GM20000 (cell line): ENCODE data around the gene LPAR6.

ENCODE experiments used
- DNase-seq: peaks from one replicate; pipeline ENCODE4 v3.0.0; 2012; ENCODE audit warnings: low spot score
- CTCF ChIP-seq: IDR thresholded peaks from 2 replicates; pipeline ENCODE4 v1.5.1; 2012; ENCODE audit warnings: mild to moderate bottlenecking, control low read depth; ENCODE audit errors: extremely low read depth, missing control alignments

The LPAR6 gene

GRCh38 chr13:48411841-48412531, 927 bp downstream of the LPAR6 start:
- TF ChIP-seq CTCF = no peak
- DNase-seq = no peak

DNA sequence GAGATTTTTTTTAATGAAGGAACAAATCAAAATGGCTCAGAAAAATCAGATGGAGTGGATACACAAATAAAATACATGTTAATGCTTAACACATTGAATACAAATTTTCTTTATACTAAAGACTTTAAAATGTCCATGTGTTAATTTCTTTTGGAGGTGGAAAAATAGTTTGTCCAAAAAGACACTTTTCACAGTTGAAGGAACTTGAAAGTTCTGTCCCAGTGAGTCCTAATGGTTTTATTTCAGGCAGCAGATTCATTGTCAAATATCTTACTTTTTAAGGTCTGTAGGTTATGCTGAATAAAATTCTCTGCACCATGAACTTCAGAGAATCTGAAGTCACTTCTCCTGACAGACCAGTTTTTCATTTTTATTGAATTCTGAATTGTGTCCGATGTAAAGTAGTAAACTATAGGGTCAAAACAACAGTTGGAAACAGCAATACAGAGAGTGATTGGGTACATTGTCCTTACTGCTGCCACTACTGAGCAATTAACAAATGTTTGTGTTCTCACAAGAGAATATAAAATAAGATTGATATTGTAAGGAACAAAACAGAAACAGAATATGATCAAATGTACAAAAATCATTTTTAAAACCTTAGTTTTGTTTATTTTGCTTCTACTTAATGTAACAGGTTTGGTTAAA, 1.6 kb downstream of the LPAR6 start:
- no peak for DNase-seq
- TF ChIP-seq CTCF = no peak

GRCh38 chr13:48410199-48410598, 2.7 kb downstream of the LPAR6 start:
- no peak for TF ChIP-seq CTCF
- no peak for DNase-seq

GRCh38 chr13:48405875-48406274, 7.0 kb downstream of the LPAR6 start:
- no peak for DNase-seq
- TF ChIP-seq CTCF = no peak

DNA sequence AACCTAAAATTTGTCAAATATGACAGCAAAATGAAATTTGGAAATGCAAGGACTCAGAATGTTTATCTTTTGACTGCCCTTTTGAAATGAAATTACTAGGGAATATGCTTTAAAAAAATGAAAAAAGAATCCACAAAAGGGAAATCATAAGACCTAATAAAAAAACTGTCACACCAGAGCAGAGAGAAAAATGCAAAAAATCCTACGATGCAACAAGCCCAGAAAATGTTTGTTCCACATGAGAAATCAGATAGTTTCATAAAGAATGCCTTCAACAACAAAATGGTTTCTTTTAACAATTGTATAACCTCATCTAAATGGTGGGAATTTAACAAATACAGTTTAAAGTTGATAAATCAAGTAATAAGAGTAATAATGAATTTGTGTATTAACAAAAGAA, 8.0 kb downstream of the LPAR6 start:
- no peak for TF ChIP-seq CTCF
- DNase-seq = no peak

- no peak for DNase-seq
- TF ChIP-seq CTCF = no peak
Observed at GRCh38 chr13:48403913-48404312, 9.0 kb downstream of the LPAR6 start.

DNA sequence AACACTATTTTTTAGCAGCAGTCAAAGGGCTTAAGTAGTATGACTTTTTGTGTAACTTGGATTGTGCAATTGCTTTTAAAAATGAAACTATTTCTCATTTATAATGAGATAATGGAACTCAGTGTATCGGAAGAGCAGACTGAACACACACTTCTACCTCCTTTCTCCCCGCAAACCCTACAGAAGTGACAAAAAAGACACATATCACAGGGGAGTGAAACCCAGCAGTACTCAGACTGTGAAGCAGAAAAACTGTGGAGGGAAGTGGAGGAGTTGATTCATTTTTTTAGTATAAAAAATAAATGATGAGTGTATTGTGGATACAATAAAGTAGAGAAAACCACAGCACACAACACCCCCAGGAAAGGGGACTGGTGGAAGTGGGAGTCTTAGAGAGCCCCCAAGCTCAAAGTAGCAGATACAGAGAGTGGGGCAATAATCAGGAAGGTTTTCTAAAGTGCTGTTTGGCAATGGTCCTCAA, 9.7 kb downstream of the LPAR6 start:
- no peak for TF ChIP-seq CTCF
- DNase-seq = peak; percentile 16
